ENCODE results near the gene EVA1B. TPM values are rescaled to one million over a fixed set of nuclear protein-coding genes. Genes with fewer than 3 reads are reported as not detected.

EVA1B gene
- total and polyA plus RNA-seq, 2 donors (not counting 3 experiments of a cell fraction or from before 2014, with no cell fraction given), result 64.7 to 132 TPM

- Histone ChIP-seq H3K36me3 (ENCODE audit: control insufficient read depth in 2 of 2, extremely low read depth in 1 of 2, insufficient read depth in 2 of 2, low read length in 2 of 2) (peaks cover 2 to 15% of the 10 kb centered on the region in 2 experiments), H3K9ac (replicated peaks; ENCODE audit: extremely low read depth, insufficient read depth, low read length) (peak overlapping the region; percentile 28), H3K9me1 (replicated peaks; ENCODE audit: control insufficient read depth, extremely low read depth, insufficient read depth, low read length) (no peaks in the 10 kb centered on the region), H3K4me2 (ENCODE audit: insufficient read depth, low read length) (no peak overlapping the region), H2AFZ (ENCODE audit: low read depth, low read length) (no peak overlapping the region), H3K4me1 (ENCODE audit: control insufficient read depth, extremely low read depth, insufficient read depth, low read length) (peaks cover 28% of the 10 kb centered on the region), H3K27me3 (ENCODE audit: control insufficient read depth in 2 of 2, insufficient read depth in 2 of 2, low read length in 2 of 2) (no peaks in the 10 kb centered on the region), H3K27ac (ENCODE audit: insufficient read depth, low read depth, low read length) (peak overlapping the region; percentile 85), H4K20me1 (replicated peaks; ENCODE audit: control insufficient read depth, extremely low read depth, insufficient read depth, low read length) (no peaks in the 10 kb centered on the region), H3K9me3 (replicated peaks; ENCODE audit: control insufficient read depth, insufficient read depth, low read length) (no peaks in the 10 kb centered on the region), H3K4me3 (replicated peaks in 1 of 3; ENCODE audit: insufficient read depth in 1 of 3, low read depth in 1 of 3, low read length in 3 of 3) (no peak overlapping the region), H3K79me2 (ENCODE audit: control insufficient read depth, insufficient read depth, low read length) (no peaks in the 10 kb centered on the region)
- no TSS peak for BruUV-seq (replicated peaks)
- ChIA-PET CTCF (interaction anchor here (0.6 to 6.8 kb wide), 38 partner anchors 9 to 193 kb away, joined by 3 to 152 read pairs (median 6); partner anchors contain the start of genes EVA1B, LSM10, MRPS15 and OSCP1), POLR2A (interaction anchor here (0.8 to 1.4 kb wide), 4 partner anchors 8 to 44 kb away, joined by 3 to 5 read pairs (median 4); no protein-coding TSS in a partner anchor)
- DNase-seq (ENCODE audit: low read depth, low spot score), result peak; percentile 95
- dilution Hi-C loops (cut with MboI; ENCODE audit: extremely low pct_ligation_motif_present, low sequenced_read_pairs), result no loop called here
- intact Hi-C loops (cut with micrococcal nuclease), result loop anchor here (1.0 kb wide), 6 partner anchors 9 to 193 kb away; partner anchors contain the start of gene TRAPPC3
- FAIRE-seq, result peak; percentile 99
- no peak for TF ChIP-seq MYC (IDR thresholded peaks at IDR 0.05; ENCODE audit: low read depth, low read length)
- TF ChIP-seq FOS (IDR thresholded peaks at IDR 0.05; ENCODE audit: borderline replicate concordance, insufficient read depth, low read length), result peak; percentile 98
- peak; percentile 49 for TF ChIP-seq POLR2A (IDR thresholded peaks at IDR 0.05; ENCODE audit: low read depth, low read length)
- TF ChIP-seq JUN (IDR thresholded peaks at IDR 0.05; ENCODE audit: borderline replicate concordance, insufficient read depth, insufficient read length, low read depth), result peak; percentile 82
- peak; percentile 70 for TF ChIP-seq POLR2AphosphoS5 (IDR thresholded peaks at IDR 0.05; ENCODE audit: insufficient read depth, low read depth, low read length)
- TF ChIP-seq EZH2 (IDR thresholded peaks at IDR 0.05; ENCODE audit: borderline replicate concordance, low read depth, low read length, severe bottlenecking), result no peak
- no peak for TF ChIP-seq GATA2 (IDR thresholded peaks at IDR 0.05; ENCODE audit: insufficient read depth, insufficient read length, low read depth, low read length)
- TF ChIP-seq MAX (IDR thresholded peaks at IDR 0.05; ENCODE audit: insufficient read depth, insufficient read length), result no peak
- TF ChIP-seq CTCF (IDR thresholded peaks at IDR 0.05; ENCODE audit: extremely low read depth in 1 of 2, insufficient read depth in 1 of 2, low read depth in 1 of 2, low read length in 2 of 2), result peak; percentile 88 to 89
Measured at GRCh38 chr1:36342426-36343185, 19.2 kb upstream of the EVA1B start.

All from endothelial cell of umbilical vein (primary cell).